ENCODE results near the gene PGM2L1. TPM values are rescaled to one million over a fixed set of nuclear protein-coding genes. Genes with fewer than 3 reads are reported as not detected.

PGM2L1 gene
- total RNA-seq, 4 donors from 2014 or later: 2.4 to 9.3 (median 6.2) TPM

GRCh38 chr11:74390697-74391096, 7.5 kb downstream of the PGM2L1 start:
- WGBS, 2 donors: 86 to 90% methylated on average over 2 of the region's 2 CpGs
- H3K9me3 ChIP-seq: no peaks in the 10 kb centered on the region
- no peaks in the 10 kb centered on the region for H3K27me3 ChIP-seq
- no peak for TF ChIP-seq CTCF (IDR thresholded peaks at IDR 0.05)
- TF ChIP-seq POLR2A (IDR thresholded peaks at IDR 0.05): no peak
- TF ChIP-seq EP300 (IDR thresholded peaks at IDR 0.05): no peak
- no peak for DNase-seq (ENCODE audit: low spot score in 2 of 2)
- peaks cover 0 to 4% (median 0%) of the 10 kb centered on the region in 4 donors for H3K4me1 ChIP-seq
- H3K27ac ChIP-seq: no peak overlapping the region
- H3K36me3 ChIP-seq: no peaks in the 10 kb centered on the region
- H3K4me3 ChIP-seq: no peak overlapping the region

GRCh38 chr11:74388678-74389327, 9.4 kb downstream of the PGM2L1 start:
- no peaks in the 10 kb centered on the region for H3K36me3 ChIP-seq
- H3K4me3 ChIP-seq: no peak overlapping the region
- TF ChIP-seq EP300 (IDR thresholded peaks at IDR 0.05): no peak
- peak; percentile 65 to 71 (median 69) for TF ChIP-seq CTCF (IDR thresholded peaks at IDR 0.05)
- DNase-seq (ENCODE audit: low spot score in 2 of 2): peak; percentile 43 to 96
- no peaks in the 10 kb centered on the region for H3K27me3 ChIP-seq
- no peaks in the 10 kb centered on the region for H3K9me3 ChIP-seq
- 3 to 10% methylated on average over 2 of the region's 2 CpGs for WGBS, 2 donors
- H3K27ac ChIP-seq: no peak overlapping the region
- H3K4me1 ChIP-seq: peaks cover 0 to 4% (median 0%) of the 10 kb centered on the region in 4 donors

- H3K36me3 ChIP-seq: no peaks in the 10 kb centered on the region
- no peak overlapping the region for H3K27ac ChIP-seq
- peaks cover 0 to 4% (median 0%) of the 10 kb centered on the region in 4 donors for H3K4me1 ChIP-seq
- 95 to 96% methylated on average over 3 of the region's 3 CpGs for WGBS, 2 donors
- DNase-seq (ENCODE audit: low spot score in 2 of 2): no peak
- no peaks in the 10 kb centered on the region for H3K27me3 ChIP-seq
- no peak overlapping the region for H3K4me3 ChIP-seq
- TF ChIP-seq CTCF (IDR thresholded peaks at IDR 0.05) (no peak), EP300 (IDR thresholded peaks at IDR 0.05) (no peak), POLR2A (IDR thresholded peaks at IDR 0.05) (no peak)
- no peaks in the 10 kb centered on the region for H3K9me3 ChIP-seq
These were observed 13.6 kb downstream of the PGM2L1 start for GRCh38 chr11:74384641-74385040.

- Histone ChIP-seq H3K27me3 (no peaks in the 10 kb centered on the region), H3K9me3 (no peaks in the 10 kb centered on the region), H3K4me1 (no peaks in the 10 kb centered on the region), H3K4me3 (no peak overlapping the region), H3K36me3 (no peaks in the 10 kb centered on the region), H3K27ac (no peak overlapping the region)
- no peak for TF ChIP-seq EP300 (IDR thresholded peaks at IDR 0.05)
- no peak for TF ChIP-seq POLR2A (IDR thresholded peaks at IDR 0.05)
- no peak for TF ChIP-seq CTCF (IDR thresholded peaks at IDR 0.05)
- 97 to 98% methylated on average over 1 of the region's 1 CpG for WGBS, 2 donors
- DNase-seq (ENCODE audit: low spot score in 2 of 2): no peak
These were observed 17.3 kb downstream of the PGM2L1 start for GRCh38 chr11:74380746-74381439.

- Histone ChIP-seq H3K4me1 (no peaks in the 10 kb centered on the region), H3K27me3 (no peaks in the 10 kb centered on the region), H3K4me3 (no peak overlapping the region), H3K36me3 (no peaks in the 10 kb centered on the region), H3K27ac (no peak overlapping the region), H3K9me3 (no peaks in the 10 kb centered on the region)
- TF ChIP-seq POLR2A (IDR thresholded peaks at IDR 0.05): no peak
- no peak for TF ChIP-seq CTCF (IDR thresholded peaks at IDR 0.05)
- TF ChIP-seq EP300 (IDR thresholded peaks at IDR 0.05): no peak
- 93 to 95% methylated on average over 3 of the region's 3 CpGs for WGBS, 2 donors
- DNase-seq (ENCODE audit: low spot score in 2 of 2): no peak
These were observed 20.5 kb downstream of the PGM2L1 start for GRCh38 chr11:74377689-74378088.
